NT2/D1 (cell line): Measurements from ENCODE around the gene PDE11A.

Experiments
- DNase-seq: peaks from one replicate; pipeline ENCODE4 v3.0.0-alpha.2; 2011; ENCODE audit warnings: low read depth, low spot score
- H3K27me3 ChIP-seq: 2 replicates; pipeline ENCODE4 v1.6.0; 2011; ENCODE audit warnings: mild to moderate bottlenecking; ENCODE audit not compliant: insufficient read length, insufficient read depth
- H3K36me3 ChIP-seq: 2 replicates; pipeline ENCODE4 v1.6.1; 2011; ENCODE audit warnings: mild to moderate bottlenecking, low read length, mixed read lengths; ENCODE audit not compliant: insufficient read depth, insufficient read length
- H3K4me1 ChIP-seq: 2 replicates; pipeline ENCODE4 v1.5.1; 2011; ENCODE audit not compliant: insufficient read depth, insufficient read length
- H3K4me3 ChIP-seq: 2 replicates; pipeline ENCODE4 v1.5.1; 2011; ENCODE audit warnings: low read depth; ENCODE audit not compliant: insufficient read length
- H3K9ac ChIP-seq: 2 replicates; pipeline ENCODE4 v1.6.0; 2011; ENCODE audit warnings: low read depth; ENCODE audit not compliant: insufficient read length
- H3K9me3 ChIP-seq: 2 replicates; pipeline ENCODE4 v1.5.1; 2011; ENCODE audit warnings: mild to moderate bottlenecking, low read length; ENCODE audit not compliant: insufficient read depth
- SUZ12 ChIP-seq: IDR thresholded peaks from 2 replicates; pipeline ENCODE4 v1.6.1; 2011; ENCODE audit not compliant: insufficient read length, insufficient read depth; ENCODE audit errors: extremely low read depth
- YY1 ChIP-seq: IDR thresholded peaks from 2 replicates; pipeline ENCODE4 v1.6.1; 2011; ENCODE audit not compliant: insufficient read length, insufficient read depth
- ZNF274 ChIP-seq: IDR thresholded peaks from 2 replicates; pipeline ENCODE4 v1.6.1; 2011; ENCODE audit warnings: mild to moderate bottlenecking, low read depth, low read length

Gene PDE11A

GRCh38 chr2:177584030-177584692 is 488.4 kb downstream of the PDE11A start:
- TF ChIP-seq YY1 (no peak), SUZ12 (no peak), ZNF274 (no peak)

GRCh38 chr2:177582000-177582399 is 490.6 kb downstream of the PDE11A start:
- Histone ChIP-seq H3K4me3 (no peak overlapping the region), H3K9ac (no peak overlapping the region), H3K9me3 (no peaks in the 10 kb centered on the region; the same call in 1 of the 2 replicates), H3K36me3 (no peaks in the 10 kb centered on the region), H3K27me3 (peaks cover 2% of the 10 kb centered on the region), H3K4me1 (no peaks in the 10 kb centered on the region)
- DNase-seq, result no peak
- TF ChIP-seq SUZ12 (no peak), ZNF274 (no peak), YY1 (no peak)

More at GRCh38 chr2:177584030-177584692, 488.4 kb downstream of the PDE11A start:
- H3K36me3 ChIP-seq, result no peaks in the 10 kb centered on the region
- no peak for DNase-seq
- no peaks in the 10 kb centered on the region; the same call in 1 of the 2 replicates for H3K9me3 ChIP-seq
- H3K9ac ChIP-seq, result no peak overlapping the region
- H3K27me3 ChIP-seq, result peaks cover 2% of the 10 kb centered on the region
- H3K4me1 ChIP-seq, result no peaks in the 10 kb centered on the region
- no peak overlapping the region for H3K4me3 ChIP-seq

- DNase-seq, result no peak
- H3K9me3 ChIP-seq, result no peaks in the 10 kb centered on the region; the same call in 1 of the 2 replicates
- no peak overlapping the region for H3K4me3 ChIP-seq
- H3K27me3 ChIP-seq, result peaks cover 2% of the 10 kb centered on the region
- TF ChIP-seq ZNF274 (no peak), YY1 (no peak), SUZ12 (no peak)
- no peaks in the 10 kb centered on the region for H3K36me3 ChIP-seq
- no peaks in the 10 kb centered on the region for H3K4me1 ChIP-seq
- no peak overlapping the region for H3K9ac ChIP-seq
Measured at GRCh38 chr2:177579486-177580036, 493.0 kb downstream of the PDE11A start.

GRCh38 chr2:177578454-177578853 is 494.1 kb downstream of the PDE11A start:
- no peak for TF ChIP-seq YY1
- H3K9ac ChIP-seq, result no peak overlapping the region
- H3K4me3 ChIP-seq, result no peak overlapping the region
- H3K4me1 ChIP-seq, result no peaks in the 10 kb centered on the region
- DNase-seq, result no peak
- peaks cover 2% of the 10 kb centered on the region for H3K27me3 ChIP-seq
- no peaks in the 10 kb centered on the region; the same call in 1 of the 2 replicates for H3K9me3 ChIP-seq
- no peaks in the 10 kb centered on the region for H3K36me3 ChIP-seq

- TF ChIP-seq YY1, result no peak
- no peak for TF ChIP-seq ZNF274
- TF ChIP-seq SUZ12, result no peak
- no peak for DNase-seq
- H3K9ac ChIP-seq, result no peak overlapping the region
- H3K9me3 ChIP-seq, result no peaks in the 10 kb centered on the region; the same call in 1 of the 2 replicates
- H3K4me1 ChIP-seq, result no peaks in the 10 kb centered on the region
- H3K27me3 ChIP-seq, result peaks cover 2% of the 10 kb centered on the region
- no peak overlapping the region for H3K4me3 ChIP-seq
- no peaks in the 10 kb centered on the region for H3K36me3 ChIP-seq
Measured at GRCh38 chr2:177577075-177577474, 495.5 kb downstream of the PDE11A start.

GRCh38 chr2:177575358-177575757 is 497.2 kb downstream of the PDE11A start:
- DNase-seq, result no peak

GRCh38 chr2:177574356-177574755 is 498.2 kb downstream of the PDE11A start:
- H3K9me3 ChIP-seq, result no peaks in the 10 kb centered on the region
- no peak overlapping the region for H3K4me3 ChIP-seq
- no peak overlapping the region for H3K9ac ChIP-seq
- H3K36me3 ChIP-seq, result no peaks in the 10 kb centered on the region
- no peak for TF ChIP-seq YY1
- TF ChIP-seq SUZ12, result no peak
- TF ChIP-seq ZNF274, result no peak
- no peaks in the 10 kb centered on the region for H3K4me1 ChIP-seq
- DNase-seq, result peak; percentile 27
- H3K27me3 ChIP-seq, result no peaks in the 10 kb centered on the region

More at GRCh38 chr2:177575358-177575757, 497.2 kb downstream of the PDE11A start:
- H3K9ac ChIP-seq, result no peak overlapping the region
- no peak overlapping the region for H3K4me3 ChIP-seq
- no peaks in the 10 kb centered on the region for H3K36me3 ChIP-seq
- H3K4me1 ChIP-seq, result no peaks in the 10 kb centered on the region
- no peaks in the 10 kb centered on the region for H3K9me3 ChIP-seq
- no peak for TF ChIP-seq SUZ12
- no peak for TF ChIP-seq ZNF274
- no peak for TF ChIP-seq YY1
- H3K27me3 ChIP-seq, result no peaks in the 10 kb centered on the region
